ENCODE data around the gene ABHD14A. TPM values are rescaled to one million over a fixed set of nuclear protein-coding genes. Genes with fewer than 3 reads are reported as not detected.

The ABHD14A gene
- polyA plus RNA-seq, 6 donors from 2014 or later = 32.9 to 66.0 (median 40.4) TPM

DNA sequence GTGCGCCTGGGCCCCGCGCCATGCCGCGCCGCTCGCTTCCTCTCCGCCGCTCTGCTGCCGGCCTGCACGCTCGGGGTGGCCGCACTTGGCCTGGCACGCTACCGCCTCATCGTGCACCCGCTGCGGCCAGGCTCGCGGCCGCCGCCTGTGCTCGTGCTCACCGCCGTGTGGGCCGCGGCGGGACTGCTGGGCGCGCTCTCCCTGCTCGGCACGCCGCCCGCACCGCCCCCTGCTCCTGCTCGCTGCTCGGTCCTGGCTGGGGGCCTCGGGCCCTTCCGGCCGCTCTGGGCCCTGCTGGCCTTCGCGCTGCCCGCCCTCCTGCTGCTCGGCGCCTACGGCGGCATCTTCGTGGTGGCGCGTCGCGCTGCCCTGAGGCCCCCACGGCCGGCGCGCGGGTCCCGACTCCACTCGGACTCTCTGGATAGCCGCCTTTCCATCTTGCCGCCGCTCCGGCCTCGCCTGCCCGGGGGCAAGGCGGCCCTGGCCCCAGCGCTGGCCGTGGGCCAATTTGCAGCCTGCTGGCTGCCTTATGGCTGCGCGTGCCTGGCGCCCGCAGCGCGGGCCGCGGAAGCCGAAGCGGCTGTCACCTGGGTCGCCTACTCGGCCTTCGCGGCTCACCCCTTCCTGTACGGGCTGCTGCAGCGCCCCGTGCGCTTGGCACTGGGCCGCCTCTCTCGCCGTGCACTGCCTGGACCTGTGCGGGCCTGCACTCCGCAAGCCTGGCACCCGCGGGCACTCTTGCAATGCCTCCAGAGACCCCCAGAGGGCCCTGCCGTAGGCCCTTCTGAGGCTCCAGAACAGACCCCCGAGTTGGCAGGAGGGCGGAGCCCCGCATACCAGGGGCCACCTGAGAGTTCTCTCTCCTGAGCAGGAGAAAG lies 18.7 kb upstream of the ABHD14A start:
- Mint-ChIP-seq H3K4me1 (peaks cover 4% of the 10 kb centered on the region in 3 donors), H3K27me3 (peaks cover 18 to 34% (median 28%) of the 10 kb centered on the region in 3 donors), H3K36me3 (peaks cover 0 to 8% of the 10 kb centered on the region in 2 donors), H3K27ac (no peak overlapping the region), H3K9me3 (no peaks in the 10 kb centered on the region), H3K4me3 (peak overlapping the region in 7 of 8 donors; percentile 53 to 82 (median 68))
- DNase-seq = peak; percentile 30
- peak; percentile 74 to 80 for ATAC-seq (ENCODE audit: low read depth in 2 of 2)

DNA sequence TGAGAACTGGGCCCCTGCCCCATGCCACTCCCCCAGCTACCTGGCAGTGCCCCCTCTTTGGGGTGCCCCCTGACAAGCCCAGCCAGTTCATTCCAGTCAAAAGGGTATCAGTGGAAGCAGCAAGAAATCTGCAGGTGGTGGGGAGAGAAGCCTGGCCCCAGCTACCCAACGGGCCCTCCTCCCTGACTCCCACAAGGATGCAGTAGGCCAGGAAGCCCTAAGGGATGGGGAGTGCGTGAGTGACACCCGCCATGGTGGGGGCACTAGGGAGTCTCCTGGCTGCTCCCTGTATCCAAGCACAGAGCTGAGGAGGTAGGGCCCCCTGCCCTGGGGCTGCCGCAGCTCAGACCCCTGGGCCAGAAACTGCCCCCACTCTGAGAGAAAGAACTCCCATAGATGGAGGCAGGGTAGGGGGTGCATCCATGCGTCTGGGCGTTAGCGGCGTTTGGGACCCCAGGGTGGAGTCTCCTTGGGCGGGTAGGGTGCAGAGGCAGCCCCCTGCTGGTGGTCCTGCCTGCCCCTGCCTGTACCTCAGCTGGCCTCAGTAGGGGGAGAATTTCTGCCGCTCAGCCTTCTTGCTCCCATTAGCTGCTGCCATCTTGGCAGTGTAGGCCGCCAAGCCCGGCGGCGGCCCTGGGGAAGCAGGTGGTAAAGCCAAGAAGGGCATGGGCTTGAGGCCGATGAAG lies 17.2 kb upstream of the ABHD14A start:
- Mint-ChIP-seq H3K36me3 (peaks cover 0 to 8% of the 10 kb centered on the region in 2 donors), H3K4me3 (no peak overlapping the region), H3K27me3 (peaks cover 14 to 36% (median 26%) of the 10 kb centered on the region in 3 donors), H3K27ac (no peak overlapping the region), H3K4me1 (peaks cover 4% of the 10 kb centered on the region in 3 donors), H3K9me3 (no peaks in the 10 kb centered on the region)
- ATAC-seq (ENCODE audit: low read depth in 2 of 2) (no peak), DNase-seq (no peak)

DNA sequence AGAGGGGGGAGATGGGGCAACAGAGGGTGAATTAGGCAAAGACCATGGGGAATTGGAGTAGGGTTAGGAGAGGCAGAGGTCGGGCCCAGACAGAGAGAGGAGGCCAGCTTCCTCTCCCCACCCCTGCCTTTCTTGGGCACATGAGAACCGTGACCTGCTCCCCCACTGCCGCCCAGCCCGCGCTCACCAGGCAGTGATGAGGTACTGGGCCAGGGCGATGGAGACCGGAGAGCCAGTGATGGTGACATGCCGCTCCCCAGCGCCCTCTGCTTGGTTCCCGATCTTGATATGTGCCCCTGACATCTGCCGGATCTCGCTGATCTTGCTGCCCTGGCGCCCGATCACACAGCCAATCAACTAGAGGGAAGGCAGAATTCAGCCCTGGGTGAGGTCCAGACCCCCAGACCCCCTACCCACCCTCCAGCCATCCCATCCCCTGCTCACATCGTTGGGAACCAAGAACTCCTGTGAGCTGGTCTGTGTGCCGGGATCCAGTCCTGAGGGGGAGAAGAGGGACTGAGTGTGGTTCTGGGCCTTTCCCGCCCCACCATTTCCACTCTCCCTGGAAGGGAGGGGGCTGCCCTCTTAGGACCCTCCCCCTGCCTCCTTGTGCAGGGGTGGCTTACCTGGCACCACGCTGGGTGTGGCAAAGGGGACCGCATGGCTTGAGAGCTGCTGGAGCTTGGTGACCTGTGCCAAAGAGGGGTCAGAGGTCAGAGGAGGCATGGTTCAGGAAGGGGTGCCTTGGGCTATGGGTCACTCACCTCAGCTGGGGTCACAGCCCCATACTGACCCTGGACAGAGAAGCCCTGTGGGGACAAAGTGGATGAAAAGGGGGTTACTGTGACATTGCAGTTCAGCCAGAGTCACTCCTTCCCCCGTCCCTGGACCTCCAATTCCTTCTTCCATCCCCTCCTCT lies 16.0 kb upstream of the ABHD14A start:
- H3K27ac Mint-ChIP-seq = no peak overlapping the region
- H3K9me3 Mint-ChIP-seq = no peaks in the 10 kb centered on the region
- no peak for ATAC-seq (ENCODE audit: low read depth in 2 of 2)
- peaks cover 0 to 8% of the 10 kb centered on the region in 2 donors for H3K36me3 Mint-ChIP-seq
- peaks cover 6 to 25% (median 14%) of the 10 kb centered on the region in 3 donors for H3K27me3 Mint-ChIP-seq
- H3K4me1 Mint-ChIP-seq = peaks cover 3 to 4% (median 4%) of the 10 kb centered on the region in 3 donors
- no peak for DNase-seq
- peak overlapping the region in 1 of 8 donors; percentile 34 for H3K4me3 Mint-ChIP-seq

DNA sequence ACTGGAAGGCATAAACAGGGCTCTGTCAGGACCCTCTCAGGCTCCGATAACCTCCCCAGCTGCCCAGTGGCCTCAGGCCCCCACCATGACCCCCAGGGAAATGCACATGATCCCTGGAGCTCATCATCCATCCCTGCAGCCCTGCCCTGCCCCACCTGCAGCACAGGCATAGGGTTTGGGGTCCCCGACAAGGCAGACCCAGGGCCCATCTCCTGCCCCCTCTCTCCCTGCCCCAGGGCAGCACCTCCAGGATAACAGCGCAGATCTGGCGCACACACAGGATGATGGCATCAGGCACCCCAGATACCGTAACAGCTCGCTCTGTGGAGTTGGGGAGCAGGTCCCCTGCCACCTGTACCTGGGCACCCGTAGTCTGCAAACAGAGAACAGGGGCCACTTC lies 15.2 kb upstream of the ABHD14A start:
- DNase-seq = no peak
- no peak for ATAC-seq (ENCODE audit: low read depth in 2 of 2)
- H3K36me3 Mint-ChIP-seq = peaks cover 0 to 8% of the 10 kb centered on the region in 2 donors
- peaks cover 0 to 4% (median 4%) of the 10 kb centered on the region in 3 donors for H3K4me1 Mint-ChIP-seq
- no peak overlapping the region for H3K4me3 Mint-ChIP-seq
- no peaks in the 10 kb centered on the region for H3K9me3 Mint-ChIP-seq
- peaks cover 0 to 17% (median 9%) of the 10 kb centered on the region in 3 donors for H3K27me3 Mint-ChIP-seq
- no peak overlapping the region for H3K27ac Mint-ChIP-seq

DNA sequence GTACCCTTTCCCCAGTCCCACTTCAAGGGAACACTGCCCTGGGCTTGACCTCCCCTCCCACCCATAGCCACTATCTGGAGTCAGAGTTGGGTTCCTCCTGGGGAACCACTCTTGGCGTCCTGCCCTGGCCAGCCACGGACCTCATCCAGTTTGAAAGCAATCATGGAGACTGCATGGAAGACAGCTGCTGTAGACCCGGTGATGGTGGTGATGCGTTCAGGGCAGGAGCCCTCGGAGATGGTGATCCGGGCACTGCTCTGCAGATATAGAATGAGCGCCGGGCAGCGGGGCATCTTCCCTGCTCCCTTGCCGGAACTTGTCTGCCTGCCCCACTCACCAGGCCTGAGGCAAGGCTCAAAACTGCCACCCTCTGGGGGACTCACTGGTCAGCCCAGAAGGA lies 14.5 kb upstream of the ABHD14A start:
- Mint-ChIP-seq H3K4me3 (no peak overlapping the region), H3K27me3 (peaks cover 0 to 11% (median 10%) of the 10 kb centered on the region in 3 donors), H3K4me1 (peaks cover under 1 to 5% (median under 1%) of the 10 kb centered on the region in 3 donors), H3K9me3 (no peaks in the 10 kb centered on the region), H3K36me3 (peaks cover 0 to 8% of the 10 kb centered on the region in 2 donors), H3K27ac (peak overlapping the region in 1 of 6 donors; percentile 60)
- no peak for DNase-seq
- ATAC-seq (ENCODE audit: low read depth in 2 of 2) = no peak

DNA sequence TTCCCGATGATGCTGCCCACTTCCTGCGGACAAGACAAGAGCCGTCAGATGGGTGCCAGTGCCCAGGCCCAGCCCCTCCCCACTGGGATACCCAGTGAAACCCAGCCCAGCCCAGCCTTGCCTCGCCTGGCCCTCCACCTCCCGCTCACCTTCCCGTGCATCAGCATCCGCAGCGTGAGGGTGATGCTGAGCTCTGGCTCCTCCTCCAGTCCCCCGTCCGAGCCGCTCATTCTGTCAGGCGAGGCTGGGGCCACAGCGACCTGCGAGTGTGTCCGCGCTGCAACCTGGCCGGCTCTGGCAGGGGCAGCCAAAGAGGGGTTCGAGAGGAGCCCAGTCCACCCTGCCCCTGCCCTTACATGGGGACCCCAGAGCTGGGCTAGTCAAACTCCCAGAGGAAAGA lies 13.9 kb upstream of the ABHD14A start:
- peaks cover 0 to 15% (median 10%) of the 10 kb centered on the region in 3 donors for H3K27me3 Mint-ChIP-seq
- no peaks in the 10 kb centered on the region for H3K9me3 Mint-ChIP-seq
- H3K36me3 Mint-ChIP-seq = peaks cover 0 to 8% of the 10 kb centered on the region in 2 donors
- ATAC-seq (ENCODE audit: low read depth in 2 of 2) = no peak
- H3K4me3 Mint-ChIP-seq = no peak overlapping the region
- no peak overlapping the region for H3K27ac Mint-ChIP-seq
- H3K4me1 Mint-ChIP-seq = peaks cover 0 to 11% (median 7%) of the 10 kb centered on the region in 3 donors
- no peak for DNase-seq

DNA sequence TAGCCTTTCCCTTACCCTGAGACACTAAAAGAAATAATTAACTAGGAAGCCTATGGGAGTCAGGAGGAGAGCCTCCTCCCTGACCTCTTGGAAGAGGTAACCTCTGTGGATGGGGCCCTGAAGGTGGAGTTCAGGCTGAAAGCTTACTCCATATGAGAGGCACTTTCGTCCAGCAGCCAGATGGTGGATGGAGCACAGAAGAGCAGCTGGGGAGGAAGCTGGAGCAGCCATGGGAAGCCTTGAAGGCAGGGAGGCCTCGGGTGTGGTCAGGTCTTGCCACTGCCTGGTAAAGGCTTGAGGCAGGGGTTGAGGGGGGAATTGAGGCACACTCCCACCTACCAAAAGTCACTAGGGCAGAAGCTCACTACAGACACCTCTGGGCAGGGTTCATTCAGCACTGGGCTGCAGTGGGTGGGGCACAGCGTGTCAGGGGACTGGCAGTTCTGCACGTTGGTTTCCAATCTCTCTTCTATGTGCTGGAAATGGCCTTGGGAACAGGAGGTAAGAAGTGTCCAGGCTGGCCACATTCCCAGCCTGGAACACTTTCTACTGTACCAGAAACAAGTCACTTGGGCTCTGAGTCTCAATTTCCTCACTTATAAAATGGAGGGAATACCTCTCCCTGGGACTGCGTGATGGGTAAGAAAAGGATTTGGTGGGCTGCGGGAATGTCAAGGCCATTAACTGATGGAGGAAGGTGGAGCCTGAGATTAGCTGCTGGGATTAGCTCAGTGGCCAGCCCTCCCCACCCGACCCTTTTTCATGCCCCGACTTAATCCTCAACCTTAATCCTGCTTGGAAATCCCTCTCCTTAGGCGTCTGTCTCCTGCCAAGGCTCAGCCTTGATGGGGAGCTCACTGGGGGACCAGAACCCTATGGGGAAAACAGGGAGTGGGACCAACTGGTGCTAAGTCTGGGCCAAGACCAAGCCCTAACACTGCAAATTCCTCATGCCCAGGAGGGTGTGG lies 13.0 kb upstream of the ABHD14A start:
- ATAC-seq (ENCODE audit: low read depth in 2 of 2) (no peak), DNase-seq (no peak)
- Mint-ChIP-seq H3K27me3 (peaks cover 0 to 15% (median 10%) of the 10 kb centered on the region in 3 donors), H3K27ac (no peak overlapping the region), H3K4me1 (peaks cover 7 to 15% (median 8%) of the 10 kb centered on the region in 3 donors), H3K36me3 (peaks cover 0 to 8% of the 10 kb centered on the region in 2 donors), H3K9me3 (no peaks in the 10 kb centered on the region), H3K4me3 (peak overlapping the region in 2 of 8 donors; percentile 10 to 30)

DNA sequence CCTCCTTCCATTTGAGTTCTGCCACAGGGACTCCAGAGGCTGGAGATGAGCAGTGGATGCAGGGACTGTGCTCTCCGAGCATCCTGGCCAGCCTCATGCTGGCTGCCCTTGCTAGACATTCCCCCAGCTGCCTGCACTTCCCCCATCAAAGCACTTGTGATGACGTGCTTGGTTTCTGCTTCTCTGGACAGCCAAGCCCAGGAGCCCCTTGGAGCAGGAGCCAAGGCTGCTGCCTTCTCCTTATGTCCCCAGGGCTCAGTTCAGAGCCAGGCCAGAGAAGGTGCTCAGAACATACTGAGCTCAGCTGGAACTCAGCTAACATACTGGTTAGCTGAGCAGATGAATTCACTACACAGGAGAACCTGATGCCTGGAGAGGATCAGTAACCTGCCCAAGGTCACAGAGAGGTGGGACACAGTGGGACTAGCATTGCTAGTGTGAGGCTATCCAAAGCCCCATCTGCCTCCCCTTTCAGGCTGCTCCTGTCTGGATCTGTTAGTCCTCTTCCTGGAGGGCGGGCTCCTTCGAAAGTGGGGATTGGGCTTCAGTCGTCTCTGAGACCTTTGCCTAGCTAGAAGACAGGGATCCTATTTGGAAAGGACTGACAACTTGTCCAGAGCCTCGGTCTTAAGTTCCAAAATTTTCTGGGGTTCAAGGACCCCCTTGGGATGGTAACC lies 11.9 kb upstream of the ABHD14A start:
- Mint-ChIP-seq H3K4me3 (peak overlapping the region in 1 of 8 donors; percentile 49), H3K27ac (no peak overlapping the region), H3K27me3 (peaks cover 0 to 15% (median 10%) of the 10 kb centered on the region in 3 donors), H3K9me3 (no peaks in the 10 kb centered on the region), H3K36me3 (peaks cover 0 to 7% of the 10 kb centered on the region in 2 donors), H3K4me1 (peaks cover 7 to 17% (median 12%) of the 10 kb centered on the region in 3 donors)
- ATAC-seq (ENCODE audit: low read depth in 2 of 2) = no peak
- no peak for DNase-seq

DNA sequence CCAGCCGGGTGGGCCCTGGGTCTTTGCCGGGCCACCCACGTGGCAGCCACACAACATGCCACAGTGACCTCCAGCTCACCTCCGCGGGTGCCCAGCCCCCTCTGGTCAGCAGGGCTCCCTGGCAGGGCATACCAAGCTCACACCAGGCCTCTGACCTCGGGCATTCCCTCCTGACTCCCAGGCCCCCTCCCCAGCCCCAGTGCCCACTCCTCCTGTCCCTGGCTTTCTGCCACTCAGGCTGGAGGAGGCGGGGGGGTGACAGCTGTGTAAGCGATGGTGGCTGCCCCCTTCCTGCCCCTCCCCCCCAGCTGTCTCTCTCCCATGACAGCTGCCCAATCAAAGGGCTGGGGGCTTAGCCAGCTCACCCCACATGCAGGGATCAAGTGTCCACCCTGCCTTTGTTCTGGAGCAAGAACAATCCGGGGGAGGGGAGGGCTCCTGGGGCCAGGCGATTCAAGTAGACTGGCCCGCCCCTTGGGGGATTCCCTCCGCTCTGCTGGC lies 10.9 kb upstream of the ABHD14A start:
- no peak overlapping the region for H3K4me3 Mint-ChIP-seq
- no peak for ATAC-seq (ENCODE audit: low read depth in 2 of 2)
- DNase-seq = no peak

DNA sequence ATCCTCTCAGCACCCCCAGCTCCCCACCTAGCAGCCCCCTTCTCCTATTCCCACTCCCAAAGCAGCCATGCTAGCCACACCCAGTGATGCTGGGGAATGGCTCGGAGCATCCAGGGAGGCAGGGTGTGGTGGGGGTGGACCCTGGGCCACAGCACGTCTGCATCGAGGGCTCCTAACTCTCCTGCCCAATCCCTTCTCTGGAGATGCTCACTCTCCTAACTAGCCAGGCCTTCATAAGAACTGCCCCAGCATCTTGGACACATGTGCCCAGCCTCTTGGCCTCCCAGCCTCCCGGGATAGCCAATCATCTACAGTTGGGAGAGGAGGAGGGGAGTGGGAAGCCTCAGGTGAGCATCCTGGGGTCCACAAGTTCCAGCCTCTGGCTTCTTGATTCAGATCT lies 10.3 kb upstream of the ABHD14A start:
- Mint-ChIP-seq H3K4me1 (peaks cover 16 to 19% (median 18%) of the 10 kb centered on the region in 3 donors), H3K36me3 (no peaks in the 10 kb centered on the region), H3K4me3 (peak overlapping the region in 2 of 8 donors; percentile 35 to 76), H3K9me3 (no peaks in the 10 kb centered on the region), H3K27me3 (peaks cover 0 to 15% (median 10%) of the 10 kb centered on the region in 3 donors), H3K27ac (peak overlapping the region in 1 of 6 donors; percentile 22)
- DNase-seq (no peak), ATAC-seq (ENCODE audit: low read depth in 2 of 2) (no peak)

More for the DNA sequence above, 10.9 kb upstream of the ABHD14A start:
- Mint-ChIP-seq H3K27me3 (peaks cover 0 to 15% (median 10%) of the 10 kb centered on the region in 3 donors), H3K27ac (no peak overlapping the region), H3K36me3 (no peaks in the 10 kb centered on the region), H3K4me1 (peaks cover 14 to 19% (median 15%) of the 10 kb centered on the region in 3 donors), H3K9me3 (no peaks in the 10 kb centered on the region)

DNA sequence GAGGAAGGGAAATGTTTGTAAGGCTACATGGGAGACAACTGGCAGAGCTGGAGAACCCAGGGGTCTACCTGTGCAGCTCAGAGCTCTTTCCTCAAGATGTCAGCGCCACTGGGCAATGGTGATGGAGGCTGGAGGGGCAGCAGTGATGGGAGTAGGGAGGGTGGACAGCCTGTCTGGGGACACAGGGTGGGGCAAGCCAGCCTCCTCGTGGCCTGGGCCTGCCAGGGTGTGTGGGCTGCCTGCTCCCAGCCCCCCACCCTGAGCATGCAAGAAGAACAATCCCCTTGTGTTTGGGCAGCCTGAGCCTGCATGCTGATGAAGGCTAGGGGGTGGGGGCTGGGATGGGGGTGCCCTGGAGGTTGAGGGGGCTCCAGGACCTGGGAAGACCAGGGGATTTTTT lies 8.8 kb upstream of the ABHD14A start:
- no peak for DNase-seq
- H3K4me3 Mint-ChIP-seq = peak overlapping the region; percentile 29 to 90 (median 72)
- peak overlapping the region in 2 of 6 donors; percentile 67 to 79 for H3K27ac Mint-ChIP-seq
- H3K4me1 Mint-ChIP-seq = peaks cover 16 to 28% (median 18%) of the 10 kb centered on the region in 3 donors
- no peaks in the 10 kb centered on the region for H3K36me3 Mint-ChIP-seq
- peaks cover 0 to 15% (median 9%) of the 10 kb centered on the region in 3 donors for H3K27me3 Mint-ChIP-seq
- no peaks in the 10 kb centered on the region for H3K9me3 Mint-ChIP-seq
- ATAC-seq (ENCODE audit: low read depth in 2 of 2) = no peak

All from naive B cell (primary cell).